NCI-H2107 treated with DMSO at 0.1 percent for 48 hours (cell line): Measurements from ENCODE around the gene ABCG1.
A peak's percentile ranks its signal among the peaks of the same experiment; 100 is the strongest.
"Not testable (repeated sequence)": the region's sequence is repeated elsewhere in the genome, so short reads cannot be mapped to it uniquely, and the experiment has no call there.

Experiments
- DNase-seq: peaks from one replicate; lab custom pipeline; 2025; ENCODE audit not compliant: unreplicated experiment; lab: John Stamatoyannopoulos, UW

Gene ABCG1

DNA sequence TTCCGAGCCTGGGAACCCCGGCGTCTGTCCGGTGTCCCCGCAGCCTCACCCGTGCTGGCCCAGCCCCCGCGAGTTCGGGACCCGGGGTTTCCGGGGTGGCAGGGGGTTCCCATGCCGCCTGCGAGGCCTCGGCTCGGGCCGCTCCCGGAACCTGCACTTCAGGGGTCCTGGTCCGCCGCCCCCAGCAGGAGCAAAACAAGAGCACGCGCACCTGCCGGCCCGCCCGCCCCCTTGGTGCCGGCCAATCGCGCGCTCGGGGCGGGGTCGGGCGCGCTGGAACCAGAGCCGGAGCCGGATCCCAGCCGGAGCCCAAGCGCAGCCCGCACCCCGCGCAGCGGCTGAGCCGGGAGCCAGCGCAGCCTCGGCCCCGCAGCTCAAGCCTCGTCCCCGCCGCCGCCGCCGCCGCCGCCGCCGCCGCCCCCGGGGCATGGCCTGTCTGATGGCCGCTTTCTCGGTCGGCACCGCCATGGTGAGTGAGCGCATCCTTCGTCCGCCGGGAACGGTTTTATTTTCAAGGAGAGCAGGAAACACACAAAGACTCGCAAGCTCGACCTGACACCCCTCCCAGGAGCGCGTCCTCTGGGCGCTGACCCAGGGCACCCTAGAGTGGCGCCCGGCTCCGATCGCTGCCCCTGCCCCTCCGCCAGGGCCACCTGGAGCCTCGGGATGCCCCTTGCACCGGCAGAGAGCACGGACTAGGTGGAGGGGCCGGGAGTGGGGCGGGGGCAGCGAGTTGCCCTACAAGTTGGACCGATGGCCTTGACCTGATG lies at the start of gene ABCG1:
ABCG1 (plus strand) TSS at position 305 of the 770 bp plus-strand sequence; CDS start at position 428, 123 bp downstream.
- peak; percentile 30 for DNase-seq

DNA sequence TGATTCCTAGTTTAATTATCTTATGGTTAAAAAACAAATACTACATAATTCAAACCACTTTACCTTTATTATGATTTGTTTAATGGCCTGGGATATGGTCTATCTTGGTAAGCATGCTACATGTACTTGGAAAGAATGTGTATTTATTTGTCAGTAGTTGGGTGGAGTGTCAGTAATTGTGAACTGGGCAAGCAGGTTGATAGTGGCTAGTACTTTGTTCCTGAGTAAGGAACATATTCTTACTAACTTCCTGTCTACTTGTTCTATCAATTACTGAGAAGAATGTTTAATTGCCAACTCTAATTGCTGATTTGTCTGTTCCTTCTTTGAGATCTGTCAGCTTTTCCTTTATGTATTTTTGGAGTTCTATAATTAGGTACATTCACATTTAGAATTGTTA lies 49.2 kb upstream of the ABCG1 start:
- DNase-seq: no peak

DNA sequence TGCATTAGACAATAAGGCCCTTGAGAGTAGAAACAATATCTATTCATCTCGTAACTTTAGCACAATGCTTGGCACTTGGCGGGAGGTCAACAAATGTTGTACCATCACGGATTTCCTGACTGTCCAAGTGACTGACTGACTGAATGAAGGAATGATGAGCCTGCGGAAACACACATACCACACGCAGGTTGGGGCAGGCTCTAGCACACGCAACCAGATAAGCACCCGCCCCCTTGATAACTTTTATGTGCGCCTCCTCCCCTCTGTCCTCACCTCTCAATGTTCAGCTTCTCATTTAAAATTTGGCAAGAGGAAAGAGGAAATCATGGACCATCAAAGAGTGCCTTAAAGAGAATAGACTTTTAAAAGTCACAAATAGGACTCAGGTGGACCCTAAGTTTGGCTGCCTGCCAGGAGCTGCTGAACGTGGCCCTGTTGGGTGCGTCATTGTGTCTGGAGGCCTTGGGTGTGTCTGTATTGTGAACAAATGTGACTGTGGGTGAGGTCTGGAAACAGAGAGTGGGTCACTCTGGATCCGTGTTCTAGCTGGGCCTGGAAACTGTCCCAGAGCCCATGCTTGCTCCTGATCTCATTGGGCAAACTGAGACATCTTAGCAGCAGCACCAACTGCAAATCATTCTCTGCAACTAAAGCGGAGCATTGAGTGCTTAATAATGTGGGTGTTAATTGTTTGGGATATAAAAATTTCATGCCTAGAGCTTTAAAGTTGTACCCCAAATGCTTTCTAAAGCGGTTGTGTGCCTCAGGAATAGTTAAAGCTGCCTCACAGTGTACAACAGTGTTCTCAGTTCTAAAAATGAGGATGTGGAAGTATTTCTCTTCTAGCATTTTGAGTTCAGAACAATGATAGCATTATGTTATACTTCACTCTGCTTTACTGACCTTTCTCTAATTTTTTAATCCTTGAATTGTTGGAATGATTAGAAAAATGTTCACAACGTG lies 47.6 kb upstream of the ABCG1 start:
- no peak for DNase-seq

DNA sequence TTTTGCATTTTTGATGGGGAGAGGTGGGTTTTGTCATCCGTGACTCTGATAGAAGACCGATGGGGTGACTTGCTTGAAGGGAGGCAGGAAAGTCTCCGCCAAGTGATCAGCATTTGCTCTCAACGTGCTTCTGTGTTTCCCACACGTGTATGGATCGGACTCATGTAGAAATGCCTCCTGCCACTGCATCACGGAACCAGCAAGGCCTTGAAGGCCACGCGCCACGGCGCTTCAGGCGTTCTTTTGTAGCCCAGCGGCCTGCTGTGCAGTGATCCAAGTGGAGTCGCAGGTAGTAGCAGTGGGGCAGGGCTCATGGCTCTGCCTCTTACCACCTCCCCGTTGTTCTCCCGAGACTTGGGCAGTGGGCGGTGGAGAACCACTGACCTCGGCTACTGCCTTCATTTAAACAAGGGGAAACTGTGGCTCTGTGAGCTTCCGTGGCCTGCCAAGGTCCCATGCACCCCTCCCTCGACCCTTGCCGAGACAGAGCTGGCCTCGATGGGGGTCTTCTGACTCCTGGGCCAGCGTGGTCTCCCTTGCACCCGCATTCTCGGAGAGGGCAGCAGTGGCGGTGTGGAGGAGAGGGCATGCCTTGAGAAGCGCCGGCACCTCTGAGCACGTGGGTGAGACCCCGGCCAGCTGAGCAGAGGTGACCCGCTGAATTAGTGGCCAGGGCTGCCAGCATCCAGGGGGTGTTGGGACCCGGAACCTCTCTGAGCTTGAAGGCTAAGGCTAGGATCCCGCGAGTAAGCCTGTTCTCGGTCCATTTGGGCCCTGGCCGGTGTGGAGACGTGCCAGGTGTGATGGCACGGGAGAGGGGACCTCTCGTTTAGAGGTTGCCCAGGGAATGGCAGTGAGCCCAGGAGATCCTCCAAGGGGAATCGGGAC lies 46.1 kb upstream of the ABCG1 start:
- DNase-seq: no peak

DNA sequence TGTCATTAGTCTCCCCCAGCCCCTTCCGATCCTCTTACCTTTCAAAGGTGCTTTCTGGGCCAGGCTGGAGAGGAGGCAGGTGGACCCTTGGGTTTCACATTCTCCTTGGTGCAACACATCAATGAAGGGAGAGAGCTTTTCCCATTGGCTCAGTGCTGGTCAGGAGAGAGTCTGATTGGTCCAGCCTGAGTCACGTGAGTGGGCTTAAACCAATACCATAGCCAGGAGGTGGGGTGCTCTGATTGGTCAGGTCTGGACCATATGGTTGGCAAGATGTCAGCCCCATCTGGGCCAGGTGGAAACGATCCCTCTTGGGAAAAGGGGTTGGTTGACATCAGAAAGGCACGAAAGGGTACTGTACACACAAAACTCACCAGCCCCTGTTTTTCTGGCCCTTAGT lies 44.8 kb upstream of the ABCG1 start:
- no peak for DNase-seq

DNA sequence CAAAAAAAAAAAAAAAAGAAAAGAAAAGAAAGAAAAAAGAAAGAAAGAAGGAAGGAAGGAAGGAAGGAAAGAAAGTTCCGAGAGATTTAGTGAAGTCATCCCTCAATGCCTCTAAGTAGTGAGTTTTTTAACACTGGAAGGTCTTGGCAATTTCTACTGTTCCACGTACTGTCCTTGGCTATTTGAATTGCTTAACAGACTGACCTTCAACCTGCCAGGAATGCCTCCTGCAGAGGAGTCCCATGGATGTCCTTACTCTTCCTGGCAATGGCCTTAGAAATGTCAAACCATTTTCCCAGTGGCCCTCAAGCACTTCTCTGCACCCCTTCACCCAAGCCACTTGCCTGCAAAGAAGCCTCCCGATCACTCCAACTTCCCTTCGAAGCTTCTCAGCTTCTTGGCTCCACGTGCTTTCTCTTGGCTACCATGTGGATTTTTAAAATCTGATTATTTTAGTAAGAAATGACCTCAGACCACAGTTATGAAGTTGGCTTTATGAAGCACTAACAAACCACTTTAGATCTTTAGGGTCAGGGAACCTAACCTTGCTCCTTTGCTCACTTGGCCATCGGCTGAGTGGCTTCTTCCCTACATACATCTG lies 43.7 kb upstream of the ABCG1 start:
- no peak for DNase-seq

DNA sequence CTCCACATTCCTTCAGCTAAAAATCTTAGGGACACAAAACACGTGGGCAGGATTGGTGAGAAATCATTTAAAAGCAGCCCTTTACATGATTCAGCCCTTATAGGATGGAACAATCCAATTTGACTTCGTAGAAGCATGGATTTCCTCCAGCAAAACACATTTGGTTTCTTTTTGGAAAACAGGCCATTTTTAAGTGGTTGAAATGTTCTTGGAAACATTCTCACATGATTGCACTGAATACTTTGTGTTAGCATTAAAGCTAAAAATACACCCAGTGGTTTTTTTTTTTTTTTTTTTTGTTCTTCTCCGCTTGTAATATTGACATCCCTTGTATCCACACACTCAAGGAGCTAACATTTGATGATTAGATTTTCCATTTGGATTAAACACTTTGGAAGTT lies 42.1 kb upstream of the ABCG1 start:
- DNase-seq: no peak

DNA sequence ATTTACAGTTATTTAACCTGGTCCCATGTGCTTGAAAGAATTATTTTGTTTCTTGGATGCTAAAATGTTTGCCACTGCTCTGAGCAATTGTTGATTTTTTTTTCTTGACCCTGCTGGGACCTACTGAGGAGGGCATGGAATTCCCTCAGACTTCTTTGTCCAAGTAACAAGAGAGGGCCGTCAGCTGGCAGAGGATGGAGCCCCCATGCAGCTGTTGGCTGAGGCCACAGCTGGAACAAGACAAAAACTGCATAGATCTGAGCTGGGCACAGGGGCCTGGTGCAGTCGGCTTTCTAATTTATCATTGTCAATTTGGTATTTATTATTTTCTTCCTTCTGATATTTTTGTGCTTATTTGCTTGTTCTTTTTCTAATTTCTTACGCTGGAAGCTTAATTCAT lies 39.6 kb upstream of the ABCG1 start:
- no peak for DNase-seq

DNA sequence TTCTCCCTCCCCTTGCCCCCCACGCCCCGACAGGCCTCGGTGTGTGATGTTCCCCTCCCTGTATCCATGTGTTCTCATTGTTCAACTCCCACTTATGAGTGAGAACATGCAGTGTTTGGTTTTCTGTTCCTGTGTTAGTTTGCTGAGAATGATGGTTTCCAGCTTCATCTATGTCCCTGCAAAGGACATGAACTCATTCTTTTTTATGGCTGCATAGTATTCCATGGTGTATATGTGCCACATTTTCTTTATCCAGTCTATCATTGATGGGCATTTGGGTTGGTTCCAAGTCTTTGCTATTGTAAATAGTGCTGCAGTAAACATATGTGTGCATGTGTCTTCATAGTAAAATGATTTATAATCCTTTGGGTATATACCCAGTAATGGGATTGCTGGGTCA lies 38.9 kb upstream of the ABCG1 start:
- DNase-seq: not testable (repeated sequence)

DNA sequence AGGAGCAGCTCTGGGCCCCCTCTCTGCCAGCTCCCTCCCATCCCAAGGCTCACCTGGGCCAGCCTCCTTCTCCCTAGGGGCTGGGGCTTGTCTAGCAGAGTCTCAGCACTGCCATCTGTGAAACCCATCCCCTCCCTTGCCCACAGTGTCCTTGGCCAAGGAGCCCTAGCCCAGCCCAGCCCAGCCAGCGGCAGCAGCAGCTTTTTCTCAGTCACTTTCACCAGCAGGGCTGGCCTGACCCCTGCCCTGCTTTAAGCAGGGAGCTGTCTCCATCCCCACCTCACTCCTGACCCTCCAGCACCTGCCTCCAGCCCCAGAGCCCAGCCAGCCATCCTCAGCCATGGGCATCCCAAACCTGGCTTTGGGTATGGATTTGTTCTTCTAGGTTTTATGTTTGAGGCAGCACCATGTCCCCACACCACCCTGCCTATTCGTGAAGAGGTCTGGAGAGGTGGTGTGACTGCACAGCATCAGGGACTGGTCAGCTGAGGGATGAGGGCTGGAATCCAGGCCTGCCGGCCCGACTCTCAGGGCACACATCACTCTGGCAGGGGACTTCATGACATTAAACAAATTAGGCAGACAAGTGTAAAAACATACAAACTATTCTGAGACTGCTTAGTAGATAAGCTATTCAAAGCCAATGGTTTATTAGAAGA lies 36.1 kb upstream of the ABCG1 start:
- no peak for DNase-seq

DNA sequence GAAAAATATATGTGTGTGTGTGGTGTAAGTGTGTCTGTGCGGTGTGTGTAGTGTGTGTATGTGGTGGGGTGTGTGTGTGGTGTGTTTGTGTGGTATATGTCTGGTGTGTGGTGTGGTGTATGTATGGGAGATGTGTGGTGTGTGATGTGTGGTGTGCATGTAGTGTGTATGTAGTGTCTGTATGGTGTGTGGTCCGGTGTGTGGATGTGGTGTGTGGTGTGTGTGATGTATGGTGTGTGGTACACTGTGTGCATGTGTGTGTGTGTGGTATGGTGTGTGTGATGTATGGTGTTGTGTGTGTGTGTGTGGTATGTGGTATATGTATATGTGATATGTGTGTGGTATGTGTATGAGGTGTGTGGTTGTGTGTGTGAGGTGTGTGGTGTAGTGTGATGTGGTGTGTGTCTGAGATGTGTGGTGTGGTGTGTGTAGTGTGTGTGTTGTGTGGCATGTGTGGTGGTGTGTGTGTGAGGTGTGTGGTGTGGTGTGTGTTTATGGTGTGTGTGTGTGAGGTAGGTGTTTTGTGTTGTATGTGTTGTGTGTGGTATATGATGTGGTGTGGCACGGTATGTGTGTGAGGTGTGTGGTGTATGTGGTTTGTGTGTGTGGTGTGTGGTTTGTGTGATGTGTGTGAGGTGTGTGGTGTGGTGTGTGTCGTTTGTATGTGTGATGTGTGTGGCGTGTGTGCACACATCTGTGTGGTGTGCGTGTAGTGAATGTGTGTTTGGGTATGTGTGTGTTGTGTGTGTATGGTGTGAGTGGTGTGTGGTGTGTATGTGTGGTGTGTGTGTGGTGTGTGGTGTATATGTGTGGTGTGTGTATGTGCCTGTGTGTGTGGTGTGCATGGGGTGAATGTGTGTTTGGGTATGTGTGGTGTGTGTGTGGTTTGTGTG lies 35.3 kb upstream of the ABCG1 start:
- no peak for DNase-seq

DNA sequence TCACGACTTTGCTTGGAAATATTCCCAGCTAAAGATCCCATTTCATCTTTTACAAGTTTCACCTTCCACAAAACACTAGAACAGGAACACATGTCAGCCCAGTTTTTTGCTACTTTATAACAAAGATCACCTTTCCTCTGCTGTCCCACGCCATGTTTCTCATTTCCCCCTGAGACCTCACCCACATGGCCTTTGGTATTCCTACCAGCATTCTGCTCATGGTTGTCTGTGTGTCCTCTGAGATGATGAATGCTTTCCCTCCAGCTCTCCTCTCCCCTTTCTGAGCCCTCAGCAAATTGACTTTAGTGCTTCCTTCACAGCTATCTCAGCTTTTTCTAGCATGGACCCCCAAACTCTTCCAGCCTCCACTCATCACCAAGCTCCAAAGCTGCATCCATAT lies 32.3 kb upstream of the ABCG1 start:
- no peak for DNase-seq

DNA sequence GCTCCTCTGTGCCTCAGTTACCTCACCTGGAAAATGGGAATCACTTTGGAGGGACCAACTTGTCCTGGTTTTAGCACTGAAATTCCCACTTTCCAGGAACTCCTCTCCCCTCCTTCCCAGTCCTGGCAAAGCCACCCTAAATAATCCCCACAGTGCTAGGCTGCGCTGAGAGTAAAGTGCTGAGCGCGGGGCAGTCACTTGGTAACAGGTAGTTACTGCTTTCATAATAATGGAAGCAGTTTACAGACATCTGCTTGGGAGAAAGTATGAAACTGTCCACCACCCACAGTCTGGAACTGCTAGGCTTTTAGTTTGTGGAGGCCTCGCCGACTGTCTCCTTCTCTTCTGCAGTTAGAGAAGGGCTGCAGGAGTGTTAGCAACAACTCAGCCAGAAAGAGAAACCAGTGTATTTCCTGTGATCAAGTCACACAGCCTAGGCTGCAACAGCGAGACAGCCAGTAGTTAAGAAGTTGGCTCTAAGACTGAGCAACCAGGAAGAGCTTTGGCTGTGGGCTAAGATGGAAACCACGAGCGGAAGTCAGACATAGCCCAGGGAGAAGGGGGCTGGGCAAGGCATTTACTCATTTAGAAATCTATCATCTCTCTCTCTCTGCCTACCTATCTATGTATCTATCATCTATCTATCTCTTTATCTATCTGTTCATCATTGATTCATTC lies 30.8 kb upstream of the ABCG1 start:
- DNase-seq: no peak

DNA sequence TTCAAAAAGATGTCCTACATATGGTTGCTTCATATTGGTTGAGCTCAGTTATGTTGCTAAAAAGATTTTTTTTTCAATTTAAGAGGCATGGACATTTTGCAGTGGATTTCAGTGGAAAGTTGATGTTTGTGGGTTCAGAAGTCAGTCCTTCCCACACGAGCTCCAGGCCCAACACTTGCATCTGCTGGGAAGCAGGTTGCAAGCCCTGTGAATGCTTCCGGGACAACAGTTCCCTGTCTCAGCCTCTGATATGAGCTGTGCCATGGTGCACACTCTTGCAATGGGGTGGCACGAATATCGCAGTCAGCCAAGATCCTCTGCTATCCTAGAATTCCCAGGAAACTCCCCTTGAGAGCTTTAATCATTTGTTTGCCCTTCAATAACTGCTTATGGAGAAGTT lies 30.3 kb upstream of the ABCG1 start:
- DNase-seq: no peak

DNA sequence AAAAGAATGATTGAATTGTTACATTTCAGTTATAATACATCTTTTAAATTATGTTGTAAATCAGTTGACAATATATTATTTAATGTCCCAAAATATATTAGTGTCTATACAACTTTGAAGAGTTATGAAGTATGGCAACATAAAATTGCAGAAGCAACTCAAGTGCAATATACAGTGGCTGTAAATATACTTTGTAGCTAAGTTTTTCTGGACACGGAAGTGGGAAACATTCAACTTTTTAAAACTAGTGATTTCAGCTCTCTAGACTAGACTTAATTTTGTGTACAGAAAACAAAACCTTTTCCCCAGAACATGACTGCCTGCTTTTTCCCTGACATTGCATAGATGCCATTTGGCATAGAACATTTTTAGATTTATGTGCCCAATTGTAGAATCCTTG lies 29.5 kb upstream of the ABCG1 start:
- DNase-seq: no peak

DNA sequence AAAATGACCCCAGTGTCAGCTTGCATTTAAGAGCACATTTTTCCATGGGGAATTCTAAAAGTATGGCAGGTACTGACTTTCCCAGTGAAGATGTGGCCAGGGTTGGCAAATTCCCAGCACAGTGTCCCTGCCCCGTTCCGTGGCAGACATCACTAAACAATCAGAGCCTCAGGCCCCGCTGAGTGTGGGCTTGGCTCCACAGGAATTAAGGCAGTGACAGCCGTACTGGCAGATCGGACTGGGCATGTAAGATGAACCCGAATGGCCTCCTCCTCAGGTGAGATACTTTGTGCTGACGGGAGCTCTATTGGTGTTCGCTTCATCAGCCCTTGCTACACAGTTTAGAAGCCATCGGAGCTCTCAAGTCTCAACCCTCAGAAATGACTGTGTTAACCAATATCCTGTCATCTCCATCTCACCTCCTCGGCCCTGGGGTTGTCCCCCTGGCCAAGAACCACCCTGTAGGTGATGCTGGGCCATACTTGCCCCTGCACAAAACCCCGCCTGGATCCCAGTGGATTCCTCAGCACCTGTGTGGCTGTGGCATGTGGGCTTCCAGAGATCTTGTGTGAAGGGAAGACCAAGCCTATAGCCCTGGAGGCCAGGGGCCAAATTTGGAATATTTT lies 29.0 kb upstream of the ABCG1 start:
- no peak for DNase-seq

DNA sequence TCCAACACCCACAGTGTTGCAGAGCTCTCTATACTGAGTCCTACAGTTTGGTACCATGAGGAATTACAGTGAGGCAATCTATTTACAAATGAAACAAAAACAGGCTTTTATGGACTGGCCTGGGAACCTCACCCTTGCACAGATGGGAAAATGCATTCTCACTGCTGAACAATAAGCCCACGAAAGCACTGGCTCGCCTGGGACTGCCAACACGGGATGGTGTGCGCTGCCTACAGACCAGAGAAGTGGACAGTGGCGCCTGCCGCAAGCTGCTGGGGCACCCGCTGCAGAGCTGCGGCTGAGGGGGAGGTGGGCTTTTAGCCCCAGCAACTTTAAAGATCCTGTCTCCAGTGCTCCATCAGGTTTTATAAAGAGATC lies 28.5 kb upstream of the ABCG1 start:
- DNase-seq: no peak

DNA sequence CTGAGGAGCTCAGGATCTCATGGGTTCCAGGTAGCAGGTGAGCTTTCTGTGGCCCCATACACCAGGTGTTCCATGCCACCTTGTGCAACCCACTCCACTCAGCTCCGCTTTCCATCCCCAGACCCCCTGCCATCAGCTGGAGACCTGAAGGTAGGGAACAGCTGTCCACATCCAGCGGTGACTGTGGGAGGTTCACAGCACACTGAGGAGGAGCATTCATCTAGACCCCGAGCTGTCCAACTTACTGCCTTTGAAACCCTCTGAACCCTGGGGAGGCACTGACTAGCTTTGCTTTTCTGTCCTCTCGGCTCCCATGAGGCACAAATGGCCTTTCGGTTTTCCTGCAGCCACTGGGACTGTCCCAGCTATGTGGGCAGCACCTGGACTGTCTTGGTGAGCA lies 27.9 kb upstream of the ABCG1 start:
- no peak for DNase-seq
